GM12878 (cell line): ENCODE measurements around the gene TLL1. TPM values are rescaled to one million over a fixed set of nuclear protein-coding genes. Genes with fewer than 3 reads are reported as not detected.

Experiments used
- ATAC-seq: fragments of 200-7000 bp; cut with Tn5 transposase; 3 replicates; pipeline ENCODE4 v1.9.1; 2020; ENCODE audit warnings: mild to moderate bottlenecking, moderate library complexity
- BruUV-seq: library from RNA; stranded (reverse); fragments of 400-500 nt; replicated peaks from 2 replicates; lab custom pipeline; 2021; lab: Mats Ljungman, UMichigan
- CTCF ChIA-PET: fragments of 300-600 bp; sonication (Branson Sonifier 250); formaldehyde crosslinking; extraction: SDS; loops from one replicate; lab custom pipeline; 2021; ENCODE audit warnings: inconsistent platforms; lab: Yijun Ruan, JAX
- POLR2A ChIA-PET: fragments of 350-600 bp; formaldehyde crosslinking; extraction: SDS; loops from one replicate; lab custom pipeline; 2021; ENCODE audit warnings: inconsistent platforms; lab: Charles Lee
- RAD21 ChIA-PET: fragments of 300-600 bp; sonication (Branson Sonifier 250); formaldehyde crosslinking; loops from one replicate; lab custom pipeline; 2023; ENCODE audit warnings: antibody characterized with exemption; ENCODE audit not compliant: unreplicated experiment; lab: Charles Lee
- SMC1A ChIA-PET: fragments of 300-600 bp; sonication (Branson Sonifier 250); formaldehyde crosslinking; loops from one replicate; lab custom pipeline; 2023; ENCODE audit not compliant: unreplicated experiment, uncharacterized antibody; lab: Charles Lee
- DNase-seq: peaks from one replicate; pipeline ENCODE4 v3.0.0-alpha.2; 2011; ENCODE audit warnings: low read depth, low spot score
- FAIRE-seq: peaks from 3 replicates; lab custom pipeline; 2011; peaks lifted over from hg19 to GRCh38; lab: Jason Lieb, UNC
- H2AFZ ChIP-seq: 2 replicates; pipeline ENCODE4 v1.6.0; 2011; ENCODE audit warnings: low read depth, low read length, control low read depth; ENCODE audit not compliant: control insufficient read depth
- H3K27ac ChIP-seq: 2 replicates; pipeline ENCODE4 v1.5.1; 2011; ENCODE audit warnings: control low read depth; ENCODE audit not compliant: control insufficient read depth, insufficient read depth
- H3K27me3 ChIP-seq, 2 experiments: replicated peaks in 1 of 2; 2 replicates each; pipeline versions ENCODE4 v1.6.0 to v1.6.1; 2011; ENCODE audit warnings: low read length in 1 of 2; ENCODE audit not compliant: control insufficient read depth in 2 of 2, insufficient read depth in 2 of 2
- H3K36me3 ChIP-seq, 2 experiments: 2 replicates each; pipeline ENCODE4 v1.5.1; 2011; ENCODE audit warnings: low read length in 1 of 2; ENCODE audit not compliant: control insufficient read depth in 2 of 2, insufficient read depth in 2 of 2
- H3K4me1 ChIP-seq: 2 replicates; pipeline ENCODE4 v1.6.1; 2011; ENCODE audit warnings: mild to moderate bottlenecking, low read length, moderate library complexity, mixed read lengths; ENCODE audit not compliant: control insufficient read depth, insufficient read depth
- H3K4me2 ChIP-seq: 2 replicates; pipeline ENCODE4 v1.6.0; 2011; ENCODE audit warnings: control low read depth; ENCODE audit not compliant: control insufficient read depth, insufficient read depth
- H3K4me3 ChIP-seq: fragments of 200-600 bp; sonication (generic); 2 replicates; pipeline ENCODE4 v1.5.1; 2016
- H3K79me2 ChIP-seq: 2 replicates; pipeline ENCODE4 v1.6.0; 2011; ENCODE audit warnings: low read length; ENCODE audit not compliant: control insufficient read depth, insufficient read depth
- H3K9ac ChIP-seq: 2 replicates; pipeline ENCODE4 v1.8.0; 2011; ENCODE audit warnings: low read length, control low read depth, mixed read lengths; ENCODE audit not compliant: control insufficient read depth, insufficient read depth
- H3K9me3 ChIP-seq: replicated peaks from 3 replicates; pipeline ENCODE4 v1.5.1; 2011; ENCODE audit warnings: mild to moderate bottlenecking, low read length; ENCODE audit not compliant: control insufficient read depth, insufficient read depth
- H4K20me1 ChIP-seq: 2 replicates; pipeline ENCODE4 v1.6.0; 2011; ENCODE audit not compliant: control insufficient read depth, insufficient read depth
- CBX5 ChIP-seq: sonication (generic); IDR thresholded peaks from 2 replicates; pipeline ENCODE4 v1.6.1; 2016; ENCODE audit warnings: low read depth, moderate library complexity, mild to moderate bottlenecking, inconsistent platforms
- CHD4 ChIP-seq: fragments of 200-600 bp; sonication (generic); IDR thresholded peaks from 2 replicates; pipeline ENCODE4 v1.6.1; 2016; ENCODE audit warnings: mild to moderate bottlenecking
- CREM ChIP-seq: IDR thresholded peaks from 2 replicates; pipeline ENCODE4 v1.6.1; 2014; ENCODE audit warnings: antibody characterized with exemption, low read depth
- E4F1 ChIP-seq: fragments of 450-650 bp; IDR thresholded peaks from 2 replicates; pipeline ENCODE4 v1.6.1; 2018; ENCODE audit warnings: borderline replicate concordance, mild to moderate bottlenecking; ENCODE audit not compliant: partially characterized antibody
- IKZF2 ChIP-seq, 2 experiments: fragments of 450-650 bp; IDR thresholded peaks; 2 replicates each; pipeline ENCODE4 v1.6.1; 2017; ENCODE audit warnings: mild to moderate bottlenecking in 2 of 2, moderate library complexity in 2 of 2
- IRF5 ChIP-seq: fragments of 450-650 bp; IDR thresholded peaks from 2 replicates; pipeline ENCODE4 v1.6.1; 2017; ENCODE audit warnings: borderline replicate concordance
- KLF5 ChIP-seq: fragments of 450-650 bp; IDR thresholded peaks from 2 replicates; pipeline ENCODE4 v1.6.1; 2014; ENCODE audit warnings: mild to moderate bottlenecking; ENCODE audit not compliant: partially characterized antibody
- NR2F1 ChIP-seq: fragments of 450-650 bp; conservative IDR thresholded peaks from 2 replicates; pipeline ENCODE4 v1.6.1; 2017; ENCODE audit warnings: mild to moderate bottlenecking
- SKIL ChIP-seq: fragments of 450-650 bp; IDR thresholded peaks from 2 replicates; pipeline ENCODE4 v1.6.1; 2017; ENCODE audit warnings: mild to moderate bottlenecking, low read depth, inconsistent platforms; ENCODE audit not compliant: poor library complexity, severe bottlenecking
- SRF ChIP-seq, 2 experiments: IDR thresholded peaks; 2 replicates each; pipeline ENCODE4 v1.6.1; 2011; ENCODE audit warnings: low read depth in 2 of 2, low read length in 2 of 2, mild to moderate bottlenecking in 1 of 2, moderate library complexity in 1 of 2
- SUZ12 ChIP-seq: fragments of 200-600 bp; sonication (generic); IDR thresholded peaks from one replicate; pipeline ENCODE4 v1.6.1; 2018; ENCODE audit warnings: antibody characterized with exemption, mild to moderate bottlenecking; ENCODE audit not compliant: unreplicated experiment
- WGBS: methylation state at CpG from one replicate; pipeline ENCODE4 v1.1.6; 2016; ENCODE audit warnings: low lambda C conversion rate; ENCODE audit not compliant: insufficient replicate concordance, insufficient coverage; ENCODE audit errors: missing lambda C conversion rate; 5-methylcytosine and 5-hydroxymethylcytosine counted together
- in situ Hi-C: fragments of 300-500 bp; cut with MboI; formaldehyde crosslinking; loops from 9 replicates; pipeline ENCODE4 v1.14.3; 2018; ENCODE audit warnings: mixed read lengths
- intact Hi-C: fragments of 100-400 bp; cut with micrococcal nuclease; formaldehyde crosslinking; loops from one replicate; pipeline ENCODE4 v1.14.2; 2022; ENCODE audit not compliant: unreplicated experiment
- polyA plus RNA-seq, 11 experiments: library from polyadenylated mRNA; depleted of rRNA in 4 of 11; unstranded in 6 of 11; stranded (reverse) in 5 of 11; fragments of >200 nt; fragmentation: Nextera tagmentation in 4 of 11; fragmentation: Illumina TruSeq in 1 of 11; extraction: Ambion mirVana in 4 of 11; extraction: Trizol in 1 of 11; gene quantifications; 1 replicate in 1 of 11; 2 replicates in 10 of 11; pipeline versions ENCODE4 v1.2.1 to v1.2.3, GENCODE V29; 2011 to 2016; ENCODE audit warnings: inconsistent platforms in 2 of 11, missing spikeins in 2 of 11, low read depth in 1 of 11
- total RNA-seq, 4 experiments: library from RNA; depleted of rRNA in 3 of 4; stranded (reverse); fragments of >200 nt in 3 of 4; fragmentation: Illumina TruSeq in 1 of 4; extraction: Trizol in 1 of 4; gene quantifications; 2 replicates each; pipeline versions ENCODE4 v1.2.1 to v1.2.3, GENCODE V29; 2013 to 2021
- TF ChIP-seq, protein P1 (sequence below): IDR thresholded peaks from 2 replicates; pipeline ENCODE4 v1.6.1; 2012; ENCODE audit warnings: low read depth, low read length, improper control_type of control experiment

The TLL1 gene
- total and polyA plus RNA-seq, 10 of the 15 experiments (the other 5 are each of a cell fraction or from before 2014, with no cell fraction given), result 0.02 to 0.31 (median 0.05) TPM; not detected in 2

GRCh38 chr4:165964591-165964990 lies 91.6 kb downstream of the TLL1 start (continued):
- TF ChIP-seq SKIL (no peak), SRF (IDR thresholded peaks at IDR 0.05; ENCODE audit: low read depth in 2 of 2, low read length in 2 of 2) (no peak), KLF5 (no peak), E4F1 (no peak)

DNA sequence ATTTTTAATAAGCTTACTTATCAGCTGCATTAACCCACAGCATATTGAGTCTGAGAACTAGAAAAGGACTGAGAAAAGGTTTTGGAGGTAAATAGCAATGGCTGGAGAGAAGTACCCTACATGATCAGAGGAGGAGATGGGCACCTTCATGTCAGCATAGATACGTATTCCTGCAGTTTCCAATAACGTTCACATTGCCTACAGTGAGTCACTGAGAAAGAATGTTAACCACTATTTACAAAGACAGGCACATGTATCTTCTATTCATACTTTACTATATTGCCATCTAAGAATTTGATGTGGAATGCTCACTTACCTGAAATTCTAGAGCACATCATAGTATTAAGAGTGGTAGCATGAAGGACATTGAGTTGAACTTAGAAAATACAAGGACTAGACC lies 92.5 kb downstream of the TLL1 start:
- H3K79me2 ChIP-seq, result no peaks in the 10 kb centered on the region
- FAIRE-seq (no peak), DNase-seq (no peak), ATAC-seq (no peak)
- H3K36me3 ChIP-seq, result no peaks in the 10 kb centered on the region
- H3K4me1 ChIP-seq, result no peaks in the 10 kb centered on the region
- H3K9ac ChIP-seq, result no peak overlapping the region
- ChIA-PET CTCF (no interaction called here), RAD21 (no interaction called here), POLR2A (no interaction called here), SMC1A (no interaction called here)
- WGBS, result 33% methylated on average over 2 of the region's 2 CpGs
- in situ Hi-C loops, result no loop called here
- no peak overlapping the region for H2AFZ ChIP-seq
- no peak overlapping the region for H3K4me2 ChIP-seq
- H3K27ac ChIP-seq, result no peak overlapping the region
- no peaks in the 10 kb centered on the region for H4K20me1 ChIP-seq
- BruUV-seq, result no TSS peak
- no peaks in the 10 kb centered on the region for H3K9me3 ChIP-seq
- no peak overlapping the region for H3K4me3 ChIP-seq
- no peaks in the 10 kb centered on the region for H3K27me3 ChIP-seq
- intact Hi-C loops, result no loop called here
- TF ChIP-seq IKZF2 (IDR thresholded peaks at IDR 0.05) (no peak), CBX5 (no peak), CREM (no peak), CHD4 (no peak), IRF5 (no peak), SUZ12 (no peak), NR2F1 (no peak)
- TF ChIP-seq, protein P1, sequence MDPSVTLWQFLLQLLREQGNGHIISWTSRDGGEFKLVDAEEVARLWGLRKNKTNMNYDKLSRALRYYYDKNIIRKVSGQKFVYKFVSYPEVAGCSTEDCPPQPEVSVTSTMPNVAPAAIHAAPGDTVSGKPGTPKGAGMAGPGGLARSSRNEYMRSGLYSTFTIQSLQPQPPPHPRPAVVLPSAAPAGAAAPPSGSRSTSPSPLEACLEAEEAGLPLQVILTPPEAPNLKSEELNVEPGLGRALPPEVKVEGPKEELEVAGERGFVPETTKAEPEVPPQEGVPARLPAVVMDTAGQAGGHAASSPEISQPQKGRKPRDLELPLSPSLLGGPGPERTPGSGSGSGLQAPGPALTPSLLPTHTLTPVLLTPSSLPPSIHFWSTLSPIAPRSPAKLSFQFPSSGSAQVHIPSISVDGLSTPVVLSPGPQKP, result no peak
